Glutamatergic neuron (in vitro differentiated cells): ENCODE measurements around the gene TAGAP. TPM values are rescaled to one million over a fixed set of nuclear protein-coding genes. Genes with fewer than 3 reads are reported as not detected.

Experiments
- DNase-seq: peaks from one replicate; pipeline ENCODE4 v3.0.0; 2022
- H3K27ac Mint-ChIP-seq: one replicate; pipeline ENCODE4 v1.8.0; 2020; ENCODE audit warnings: mild to moderate bottlenecking, mixed read lengths, inconsistent platforms; ENCODE audit not compliant: unreplicated experiment
- H3K27me3 Mint-ChIP-seq: one replicate; pipeline ENCODE4 v1.8.0; 2020; ENCODE audit warnings: mild to moderate bottlenecking, moderate library complexity, mixed read lengths, inconsistent platforms; ENCODE audit not compliant: unreplicated experiment
- H3K36me3 Mint-ChIP-seq: one replicate; pipeline ENCODE4 v1.8.0; 2020; ENCODE audit warnings: mild to moderate bottlenecking, mixed read lengths, inconsistent platforms; ENCODE audit not compliant: unreplicated experiment
- H3K4me1 Mint-ChIP-seq: one replicate; pipeline ENCODE4 v1.8.0; 2020; ENCODE audit warnings: mild to moderate bottlenecking, low read depth, mixed read lengths, inconsistent platforms; ENCODE audit not compliant: unreplicated experiment
- H3K4me3 Mint-ChIP-seq: one replicate; pipeline ENCODE4 v1.8.0; 2020; ENCODE audit warnings: mild to moderate bottlenecking, mixed read lengths, inconsistent platforms; ENCODE audit not compliant: unreplicated experiment
- H3K9me3 Mint-ChIP-seq: one replicate; pipeline ENCODE4 v1.8.0; 2020; ENCODE audit warnings: mild to moderate bottlenecking, moderate library complexity, mixed read lengths, inconsistent platforms; ENCODE audit not compliant: unreplicated experiment
- total RNA-seq: library from RNA; stranded (reverse); fragmentation: NEBNext Ultra II Directional; extraction: Animal tissue kit (Norgen Biotek cat#: 25700); gene quantifications from one replicate; pipeline ENCODE4 v1.2.1, GENCODE V29; 2021; ENCODE audit not compliant: unreplicated experiment
- TF ChIP-seq, protein P1 (sequence below): fragments of 200-600 bp; sonication (generic); IDR thresholded peaks from one replicate; pipeline ENCODE4 v1.5.0; 2021; ENCODE audit not compliant: partially characterized antibody, unreplicated experiment

Gene TAGAP
- total RNA-seq, 1 donor from 2014 or later: not detected

GRCh38 chr6:159083146-159083545, 38.4 kb upstream of the TAGAP start:
- H3K27ac Mint-ChIP-seq: no peak overlapping the region
- H3K27me3 Mint-ChIP-seq: no peaks in the 10 kb centered on the region
- no peak for DNase-seq
- no peaks in the 10 kb centered on the region for H3K36me3 Mint-ChIP-seq
- H3K4me1 Mint-ChIP-seq: no peaks in the 10 kb centered on the region
- no peak overlapping the region for H3K4me3 Mint-ChIP-seq
- TF ChIP-seq, protein P1, sequence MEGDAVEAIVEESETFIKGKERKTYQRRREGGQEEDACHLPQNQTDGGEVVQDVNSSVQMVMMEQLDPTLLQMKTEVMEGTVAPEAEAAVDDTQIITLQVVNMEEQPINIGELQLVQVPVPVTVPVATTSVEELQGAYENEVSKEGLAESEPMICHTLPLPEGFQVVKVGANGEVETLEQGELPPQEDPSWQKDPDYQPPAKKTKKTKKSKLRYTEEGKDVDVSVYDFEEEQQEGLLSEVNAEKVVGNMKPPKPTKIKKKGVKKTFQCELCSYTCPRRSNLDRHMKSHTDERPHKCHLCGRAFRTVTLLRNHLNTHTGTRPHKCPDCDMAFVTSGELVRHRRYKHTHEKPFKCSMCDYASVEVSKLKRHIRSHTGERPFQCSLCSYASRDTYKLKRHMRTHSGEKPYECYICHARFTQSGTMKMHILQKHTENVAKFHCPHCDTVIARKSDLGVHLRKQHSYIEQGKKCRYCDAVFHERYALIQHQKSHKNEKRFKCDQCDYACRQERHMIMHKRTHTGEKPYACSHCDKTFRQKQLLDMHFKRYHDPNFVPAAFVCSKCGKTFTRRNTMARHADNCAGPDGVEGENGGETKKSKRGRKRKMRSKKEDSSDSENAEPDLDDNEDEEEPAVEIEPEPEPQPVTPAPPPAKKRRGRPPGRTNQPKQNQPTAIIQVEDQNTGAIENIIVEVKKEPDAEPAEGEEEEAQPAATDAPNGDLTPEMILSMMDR: no peak
- H3K9me3 Mint-ChIP-seq: peaks cover 2% of the 10 kb centered on the region

- Mint-ChIP-seq H3K4me3 (no peak overlapping the region), H3K27ac (no peak overlapping the region), H3K9me3 (peaks cover 2% of the 10 kb centered on the region), H3K4me1 (no peaks in the 10 kb centered on the region), H3K27me3 (no peaks in the 10 kb centered on the region), H3K36me3 (no peaks in the 10 kb centered on the region)
- no peak for DNase-seq
- TF ChIP-seq, protein P1: no peak
Measured at GRCh38 chr6:159082039-159082815, 37.4 kb upstream of the TAGAP start.

GRCh38 chr6:159080217-159080976, 35.6 kb upstream of the TAGAP start:
- Mint-ChIP-seq H3K36me3 (no peaks in the 10 kb centered on the region), H3K27ac (no peak overlapping the region), H3K27me3 (no peaks in the 10 kb centered on the region), H3K9me3 (peaks cover 2% of the 10 kb centered on the region), H3K4me3 (no peak overlapping the region), H3K4me1 (no peaks in the 10 kb centered on the region)
- DNase-seq: no peak
- TF ChIP-seq, protein P1: no peak

GRCh38 chr6:159079367-159079766, 34.6 kb upstream of the TAGAP start:
- TF ChIP-seq, protein P1: no peak
- DNase-seq: no peak

GRCh38 chr6:159077123-159077522, 32.3 kb upstream of the TAGAP start:
- no peak for DNase-seq
- no peak overlapping the region for H3K4me3 Mint-ChIP-seq
- no peak overlapping the region for H3K27ac Mint-ChIP-seq
- peaks cover 2% of the 10 kb centered on the region for H3K9me3 Mint-ChIP-seq
- no peaks in the 10 kb centered on the region for H3K36me3 Mint-ChIP-seq
- H3K27me3 Mint-ChIP-seq: no peaks in the 10 kb centered on the region
- TF ChIP-seq, protein P1: no peak
- H3K4me1 Mint-ChIP-seq: no peaks in the 10 kb centered on the region

More at GRCh38 chr6:159079367-159079766, 34.6 kb upstream of the TAGAP start:
- Mint-ChIP-seq H3K27ac (no peak overlapping the region), H3K9me3 (peaks cover 2% of the 10 kb centered on the region), H3K4me1 (no peaks in the 10 kb centered on the region), H3K4me3 (no peak overlapping the region), H3K27me3 (no peaks in the 10 kb centered on the region), H3K36me3 (no peaks in the 10 kb centered on the region)
